DOHH2 (cell line): ENCODE results near the gene RIPK1.
"Not testable (repeated sequence)": the region's sequence is repeated elsewhere in the genome, so short reads cannot be mapped to it uniquely, and the experiment has no call there.

Source experiments
- H3F3A ChIP-seq: fragments of 200-600 bp; sonication (generic), shearing (Covaris generic); 2 replicates; pipeline ENCODE4 v1.6.0; 2016; ENCODE audit warnings: antibody characterized with exemption, mild to moderate bottlenecking; ENCODE audit not compliant: control insufficient read depth, insufficient read depth
- H3K27ac ChIP-seq: fragments of 200-600 bp; sonication (generic); 2 replicates; pipeline ENCODE4 v1.5.1; 2014; ENCODE audit warnings: low read depth, mild to moderate bottlenecking, low read length, moderate library complexity
- H3K27me3 ChIP-seq: fragments of 200-600 bp; sonication (generic); 2 replicates; pipeline ENCODE4 v1.6.1; 2014; ENCODE audit warnings: mild to moderate bottlenecking, low read length, mixed read lengths; ENCODE audit not compliant: control insufficient read depth
- H3K36me3 ChIP-seq: fragments of 200-600 bp; sonication (generic); 2 replicates; pipeline ENCODE4 v1.6.1; 2014; ENCODE audit warnings: mild to moderate bottlenecking, low read length, moderate library complexity, mixed read lengths; ENCODE audit not compliant: control insufficient read depth
- H3K4me1 ChIP-seq: fragments of 200-600 bp; sonication (generic); 2 replicates; pipeline ENCODE4 v1.6.1; 2014; ENCODE audit warnings: mild to moderate bottlenecking, low read length, mixed read lengths; ENCODE audit not compliant: control insufficient read depth
- H3K4me2 ChIP-seq: fragments of 200-600 bp; sonication (generic); 2 replicates; pipeline ENCODE4 v1.6.0; 2014; ENCODE audit warnings: mild to moderate bottlenecking, low read length, moderate library complexity
- H3K4me3 ChIP-seq: fragments of 200-600 bp; sonication (generic); 2 replicates; pipeline ENCODE4 v1.5.1; 2014; ENCODE audit warnings: mild to moderate bottlenecking, low read length, mixed read lengths
- H3K79me2 ChIP-seq: fragments of 200-600 bp; sonication (generic); 2 replicates; pipeline ENCODE4 v1.6.1; 2014; ENCODE audit warnings: mild to moderate bottlenecking, low read length, mixed read lengths; ENCODE audit not compliant: control insufficient read depth
- H3K9me2 ChIP-seq: fragments of 200-600 bp; sonication (generic); replicated peaks from 2 replicates; pipeline ENCODE4 v1.6.1; 2014; ENCODE audit warnings: mild to moderate bottlenecking, low read length, mixed read lengths; ENCODE audit not compliant: control insufficient read depth
- H3K9me3 ChIP-seq: fragments of 200-600 bp; sonication (generic); 2 replicates; pipeline ENCODE4 v1.6.1; 2014; ENCODE audit warnings: antibody characterized with exemption, low read length, mixed read lengths; ENCODE audit not compliant: control insufficient read depth, insufficient read depth
- H4K20me1 ChIP-seq: fragments of 200-600 bp; sonication (generic); 2 replicates; pipeline ENCODE4 v1.6.0; 2014; ENCODE audit warnings: low read depth, mild to moderate bottlenecking, antibody characterized with exemption, low read length, moderate library complexity; ENCODE audit not compliant: control insufficient read depth, insufficient read depth
- CTCF ChIP-seq: fragments of 200-600 bp; sonication (generic); IDR thresholded peaks from one replicate; pipeline ENCODE4 v1.5.1; 2014; ENCODE audit warnings: antibody characterized with exemption, mild to moderate bottlenecking, low read depth, low read length; ENCODE audit not compliant: poor library complexity, severe bottlenecking
- EZH2phosphoT487 ChIP-seq: fragments of 200-600 bp; sonication (generic); IDR thresholded peaks from 2 replicates; pipeline ENCODE4 v1.6.1; 2017; ENCODE audit warnings: borderline replicate concordance, mild to moderate bottlenecking, antibody characterized with exemption, low read length, moderate library complexity, mixed read lengths

Gene RIPK1

GRCh38 chr6:3077430-3077829 is 9.1 kb downstream of the RIPK1 start:
- H3K9me3 ChIP-seq: no peaks in the 10 kb centered on the region
- H3K4me2 ChIP-seq: no peak overlapping the region
- no peaks in the 10 kb centered on the region for H3K27me3 ChIP-seq
- H4K20me1 ChIP-seq: no peaks in the 10 kb centered on the region
- no peak overlapping the region for H3K27ac ChIP-seq
- peaks cover 50% of the 10 kb centered on the region for H3K36me3 ChIP-seq
- peaks cover 5% of the 10 kb centered on the region; the same call in 1 of the 2 replicates for H3F3A ChIP-seq
- H3K4me1 ChIP-seq: peaks cover 53% of the 10 kb centered on the region
- H3K9me2 ChIP-seq: no peaks in the 10 kb centered on the region
- TF ChIP-seq CTCF: no peak
- no peak for TF ChIP-seq EZH2phosphoT487
- no peak overlapping the region for H3K4me3 ChIP-seq
- H3K79me2 ChIP-seq: peaks cover 49% of the 10 kb centered on the region

- H3K79me2 ChIP-seq: peaks cover 35% of the 10 kb centered on the region
- not testable (repeated sequence) for H3K4me3 ChIP-seq, H3K27me3 ChIP-seq, H3K4me2 ChIP-seq, H4K20me1 ChIP-seq, H3K9me2 ChIP-seq, H3K27ac ChIP-seq, H3F3A ChIP-seq, H3K9me3 ChIP-seq
- H3K36me3 ChIP-seq: peaks cover 53% of the 10 kb centered on the region
- peaks cover 45% of the 10 kb centered on the region for H3K4me1 ChIP-seq
These were observed 10.7 kb downstream of the RIPK1 start for GRCh38 chr6:3078952-3079351.

GRCh38 chr6:3079682-3080081 is 11.4 kb downstream of the RIPK1 start:
- peaks cover 29% of the 10 kb centered on the region for H3K79me2 ChIP-seq
- no peaks in the 10 kb centered on the region for H3F3A ChIP-seq
- no peak for TF ChIP-seq EZH2phosphoT487
- no peak for TF ChIP-seq CTCF
- no peak overlapping the region for H3K4me3 ChIP-seq
- no peaks in the 10 kb centered on the region for H4K20me1 ChIP-seq
- H3K4me2 ChIP-seq: no peak overlapping the region
- H3K27me3 ChIP-seq: no peaks in the 10 kb centered on the region
- H3K9me3 ChIP-seq: no peaks in the 10 kb centered on the region
- peaks cover 39% of the 10 kb centered on the region for H3K4me1 ChIP-seq
- H3K9me2 ChIP-seq: no peaks in the 10 kb centered on the region
- no peak overlapping the region for H3K27ac ChIP-seq
- peaks cover 57% of the 10 kb centered on the region for H3K36me3 ChIP-seq

GRCh38 chr6:3081960-3082359 is 13.7 kb downstream of the RIPK1 start:
- H3K4me1 ChIP-seq: peaks cover 22% of the 10 kb centered on the region
- peaks cover 8% of the 10 kb centered on the region for H3K79me2 ChIP-seq
- H3K4me2 ChIP-seq: no peak overlapping the region
- H4K20me1 ChIP-seq: no peaks in the 10 kb centered on the region
- H3K9me3 ChIP-seq: no peaks in the 10 kb centered on the region
- no peaks in the 10 kb centered on the region for H3K27me3 ChIP-seq
- H3K9me2 ChIP-seq: no peaks in the 10 kb centered on the region
- TF ChIP-seq CTCF (no peak), EZH2phosphoT487 (no peak)
- no peak overlapping the region for H3K4me3 ChIP-seq
- no peaks in the 10 kb centered on the region for H3F3A ChIP-seq
- H3K36me3 ChIP-seq: peaks cover 77% of the 10 kb centered on the region
- no peak overlapping the region for H3K27ac ChIP-seq
